ENCODE measurements around the gene OR51G1. TPM values are rescaled to one million over a fixed set of nuclear protein-coding genes. Genes with fewer than 3 reads are reported as not detected.

The OR51G1 gene
- total RNA-seq: not detected in 2 replicates

GRCh38 chr11:4924239-4924638 lies at the start of gene OR51G1:
Gene OR51G1 (minus strand): TSS chr11:4924339. CDS start chr11:4924339, 0 bp downstream.

GRCh38 chr11:4955613-4956012 lies 31.5 kb upstream of the OR51G1 start, which contains the start of gene OR51A2:
Gene OR51A2 (minus strand): TSS chr11:4955713. CDS start chr11:4955713, 0 bp downstream.

GRCh38 chr11:4947505-4947904 lies 23.4 kb upstream of the OR51G1 start, which contains the start of gene OR51A4:
Gene OR51A4 (minus strand): TSS chr11:4947605. CDS start chr11:4947100, 505 bp downstream.

GRCh38 chr11:4919250-4919649 lies 4.9 kb downstream of the OR51G1 start, which contains the start of gene OR51G2:
Gene OR51G2 (minus strand): TSS chr11:4919350. CDS start chr11:4915663, 3,687 bp downstream.

GRCh38 chr11:4903484-4903883 lies 20.7 kb downstream of the OR51G1 start, which contains the start of gene OR51A7:
Gene OR51A7 (plus strand): TSS chr11:4903783. CDS start chr11:4907370, 3,587 bp downstream.

GRCh38 chr11:4881860-4882500 lies 42.2 kb downstream of the OR51G1 start, which contains the start of gene OR51T1:
Gene OR51T1 (plus strand): TSS chr11:4881900. CDS start chr11:4881900, 0 bp downstream.

Other genes starting within 250 kb of the OR51G1 start
- gene OR51E2, start 226.5 kb downstream of the OR51G1 start, total RNA-seq: 0.33 TPM in 1 of 2 replicates, not detected in the other
- gene MMP26, start 219.6 kb downstream of the OR51G1 start, total RNA-seq: not detected in 2 replicates
- gene OR51F1, start 154.4 kb downstream of the OR51G1 start, total RNA-seq: not detected in 2 replicates
- not detected in 2 replicates for gene OR52R1, start 120.0 kb downstream of the OR51G1 start, total RNA-seq
- gene OR51F2, start 103.0 kb downstream of the OR51G1 start, total RNA-seq: not detected in 2 replicates
- gene OR51S1, start 75.1 kb downstream of the OR51G1 start, total RNA-seq: not detected in 2 replicates
- not detected in 2 replicates for gene OR51T1, start 42.4 kb downstream of the OR51G1 start, total RNA-seq
- gene OR51A7, start 20.6 kb downstream of the OR51G1 start, total RNA-seq: not detected in 2 replicates
- gene OR51G2, start 5.0 kb downstream of the OR51G1 start, total RNA-seq: not detected in 2 replicates
- not detected in 2 replicates for gene OR51A4, start 23.3 kb upstream of the OR51G1 start, total RNA-seq
- gene OR51A2, start 31.4 kb upstream of the OR51G1 start, total RNA-seq: not detected in 2 replicates
- not detected in 2 replicates for gene OR51L1, start 70.5 kb upstream of the OR51G1 start, total RNA-seq
- gene OR52J3, start 122.2 kb upstream of the OR51G1 start, total RNA-seq: not detected in 2 replicates
- gene OR52E2, start 135.3 kb upstream of the OR51G1 start, total RNA-seq: not detected in 2 replicates
- not detected in 2 replicates for gene OR52E1, start 145.2 kb upstream of the OR51G1 start, total RNA-seq
- not detected in 2 replicates for gene OR52A5, start 214.0 kb upstream of the OR51G1 start, total RNA-seq
- not detected in 2 replicates for gene OR52A1, start 230.4 kb upstream of the OR51G1 start, total RNA-seq

Measured in smooth muscle cell of the pulmonary artery (primary cell).